HG02759 (cell line): Measurements from ENCODE around the gene MRPL51.
A peak's percentile ranks its signal among the peaks of the same experiment; 100 is the strongest.
"Not testable (repeated sequence)": the region's sequence is repeated elsewhere in the genome, so short reads cannot be mapped to it uniquely, and the experiment has no call there.

Source experiments
- ATAC-seq: cut with Tn5 transposase; IDR thresholded peaks from one replicate; pipeline ENCODE4 v1.9.1; 2021; ENCODE audit warnings: mild to moderate bottlenecking, moderate library complexity; ENCODE audit not compliant: unreplicated experiment

The MRPL51 gene

DNA sequence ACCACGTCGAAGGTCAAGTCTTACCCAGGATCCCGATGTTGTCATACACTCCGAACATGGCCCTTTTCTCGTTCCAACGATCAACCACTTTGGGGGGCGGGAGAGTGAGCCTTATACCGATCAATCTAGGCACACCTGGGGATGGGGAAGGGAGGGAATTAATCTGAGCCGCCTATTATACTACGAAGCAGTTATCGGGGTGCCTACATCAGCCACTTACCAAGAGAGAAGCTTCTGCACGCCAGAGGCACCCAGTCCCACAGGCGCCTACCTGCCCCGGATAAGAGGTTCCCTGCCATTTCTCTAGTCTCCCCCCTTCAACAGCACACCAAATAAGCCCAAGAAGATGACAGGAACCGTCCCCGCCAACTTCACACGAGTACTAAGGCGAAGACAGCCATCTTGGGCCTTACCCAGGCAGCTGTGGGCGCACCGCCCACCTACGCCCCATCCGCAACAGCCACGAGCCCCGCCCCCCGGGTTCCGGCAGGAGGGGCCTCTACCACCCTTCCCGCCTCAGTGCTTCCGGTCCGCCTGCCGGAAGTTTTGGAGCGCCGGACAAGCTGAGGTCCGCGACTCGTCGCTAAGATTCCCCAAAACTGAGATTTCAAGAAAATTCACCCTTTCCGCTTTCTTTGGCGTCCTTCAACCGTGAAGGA, at the start of gene MRPL51:
TSS of gene MRPL51 (minus strand) at position 425 of the 659 bp plus-strand sequence. CDS start at position 299, 126 bp downstream.
- ATAC-seq, result peak; percentile 72

DNA sequence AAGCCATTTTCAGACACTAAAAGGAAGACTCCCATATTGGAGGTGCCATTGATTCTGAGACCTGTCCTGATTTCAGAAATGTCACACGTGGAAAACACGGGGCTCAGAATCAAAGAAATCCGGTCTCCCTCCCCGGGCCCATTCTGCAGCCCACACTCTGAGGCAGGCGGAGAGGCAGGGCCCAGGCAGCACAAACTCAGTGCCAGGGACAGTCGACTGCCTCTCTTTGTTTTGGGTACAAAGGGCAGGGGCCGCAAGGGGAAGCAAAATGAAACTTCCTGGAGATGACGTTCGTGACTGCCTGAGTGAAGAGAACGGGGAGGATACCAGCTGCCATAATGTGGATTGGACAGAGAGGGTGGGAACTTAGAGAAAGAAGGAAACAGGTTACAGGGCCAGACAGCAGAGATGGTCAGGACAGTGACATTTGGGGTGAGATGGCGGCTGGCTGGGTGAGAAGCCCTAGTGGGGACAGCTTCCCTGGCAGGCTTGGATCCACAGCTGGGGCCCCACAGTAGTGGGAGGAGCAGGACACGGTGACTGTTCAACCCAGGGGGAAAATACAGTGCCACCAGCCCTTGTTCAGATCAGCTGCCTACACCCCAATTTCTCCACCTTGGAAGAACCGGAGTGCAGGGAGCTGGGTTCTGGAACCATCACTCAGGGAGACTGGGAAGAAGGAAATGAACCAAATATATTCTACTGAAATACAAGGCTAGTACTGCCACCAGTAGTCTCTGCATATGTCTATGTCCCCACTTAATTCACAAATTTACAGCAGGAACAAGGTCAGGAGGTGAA, 49.3 kb upstream of the MRPL51 start:
- ATAC-seq, result no peak

DNA sequence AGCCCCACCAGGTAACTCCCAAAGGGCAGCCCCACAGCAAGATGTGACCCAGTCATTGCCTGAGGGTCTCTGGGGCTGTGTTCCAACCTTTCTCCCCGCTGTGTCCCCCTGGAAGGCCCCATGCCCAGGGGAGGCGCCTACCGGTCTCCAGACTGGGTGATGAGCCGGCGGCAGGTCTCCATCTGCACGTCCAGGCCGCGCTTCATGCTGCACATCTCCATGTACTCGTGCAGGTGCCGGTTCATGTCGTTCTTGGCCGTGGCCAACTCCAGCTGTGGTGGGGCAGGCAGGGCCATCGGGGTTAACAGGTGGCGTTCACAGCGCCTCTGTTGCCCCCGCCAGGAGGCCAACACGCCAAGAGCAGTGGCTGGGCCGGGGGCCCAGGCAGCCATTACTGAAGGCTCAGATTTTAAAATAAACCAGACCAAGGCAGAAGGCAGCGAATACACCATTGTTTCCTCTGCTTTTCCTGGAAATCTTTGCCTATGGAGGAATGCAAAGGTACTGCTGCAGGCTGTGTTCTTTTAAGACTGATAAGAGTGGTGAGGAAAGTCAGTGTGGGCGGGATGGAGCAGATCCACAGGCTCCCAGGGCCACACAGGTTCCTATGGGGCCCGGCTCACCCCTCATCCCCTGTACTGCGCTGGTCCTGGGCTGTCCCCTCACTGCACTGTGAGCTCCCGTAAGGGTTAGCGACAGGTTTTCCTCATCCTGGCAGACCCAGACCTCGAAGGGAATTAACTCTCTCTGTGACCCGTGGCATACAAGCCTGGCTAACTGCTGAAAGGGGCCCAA, 48.5 kb upstream of the MRPL51 start:
- no peak for ATAC-seq

DNA sequence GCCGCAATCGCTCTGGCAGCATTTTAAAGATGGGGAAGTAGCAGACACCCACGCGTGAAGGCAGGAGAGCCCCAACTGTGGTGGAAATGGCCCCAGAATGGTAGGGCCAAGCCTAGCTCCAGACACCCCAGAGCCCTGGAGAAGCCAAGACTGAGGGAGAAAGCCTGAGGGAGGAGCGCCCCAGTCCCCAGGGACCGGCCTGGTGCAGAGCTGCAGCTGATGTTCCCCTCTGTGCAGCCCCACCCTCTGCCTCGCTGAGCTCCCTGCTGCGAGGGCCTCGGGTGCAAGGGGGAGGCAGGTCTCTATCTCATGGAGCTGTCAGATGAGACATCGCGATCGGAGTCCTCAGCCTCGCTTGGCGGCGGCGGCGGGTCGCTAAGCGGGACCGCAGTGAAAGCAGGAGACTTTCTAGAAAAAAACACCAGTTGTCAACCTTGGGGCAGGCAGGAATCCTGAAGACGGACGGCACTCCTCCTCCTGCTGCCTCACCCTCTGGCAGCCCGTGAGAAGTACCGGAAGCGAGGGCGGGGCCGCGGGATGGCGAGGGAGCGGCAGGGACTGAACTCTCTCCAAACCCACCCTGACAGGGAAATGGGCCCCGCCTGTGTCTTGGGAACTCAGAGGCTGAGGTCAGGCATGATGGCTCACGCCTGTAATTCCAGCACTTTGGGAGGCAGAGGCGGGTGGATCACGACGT, 47.3 kb upstream of the MRPL51 start:
- ATAC-seq, result no peak

DNA sequence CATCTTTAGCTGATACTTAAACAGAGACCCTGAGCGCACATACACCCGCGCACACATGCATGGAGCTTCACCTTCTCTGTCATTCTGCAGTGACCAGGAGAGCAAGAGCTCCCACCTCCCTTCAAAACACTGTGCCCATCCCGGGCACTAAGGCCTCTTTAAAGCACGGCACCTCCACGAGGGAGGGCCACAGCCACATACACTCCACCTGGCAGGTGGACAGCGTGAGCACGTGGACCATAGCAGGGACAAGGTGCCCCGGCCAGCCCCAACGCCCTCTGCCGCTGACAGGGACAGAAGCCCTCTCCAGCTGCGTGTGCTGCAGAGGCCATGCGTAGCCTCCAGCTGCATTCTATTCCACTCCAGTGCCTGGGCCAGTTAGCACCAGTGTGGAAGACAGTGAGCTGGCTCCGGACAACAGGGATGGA, 46.7 kb upstream of the MRPL51 start:
- no peak for ATAC-seq

DNA sequence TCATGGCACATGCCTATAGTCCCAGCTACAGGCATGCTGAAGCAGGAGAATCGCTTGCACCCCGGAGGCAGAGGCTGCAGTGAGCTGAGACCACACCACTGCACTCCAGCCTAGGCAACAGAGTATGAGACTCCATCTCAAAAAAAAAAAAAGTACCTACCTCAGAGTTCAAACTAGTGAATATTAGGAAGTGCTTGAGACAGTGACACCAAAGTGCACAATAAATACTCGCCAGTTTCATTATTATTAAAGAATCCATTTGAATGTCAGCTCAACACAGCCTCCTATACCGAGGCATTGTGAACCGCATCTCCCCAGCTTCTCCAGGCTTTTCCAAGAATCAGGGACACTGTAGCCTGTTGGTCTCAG, 46.2 kb upstream of the MRPL51 start:
- ATAC-seq, result no peak

DNA sequence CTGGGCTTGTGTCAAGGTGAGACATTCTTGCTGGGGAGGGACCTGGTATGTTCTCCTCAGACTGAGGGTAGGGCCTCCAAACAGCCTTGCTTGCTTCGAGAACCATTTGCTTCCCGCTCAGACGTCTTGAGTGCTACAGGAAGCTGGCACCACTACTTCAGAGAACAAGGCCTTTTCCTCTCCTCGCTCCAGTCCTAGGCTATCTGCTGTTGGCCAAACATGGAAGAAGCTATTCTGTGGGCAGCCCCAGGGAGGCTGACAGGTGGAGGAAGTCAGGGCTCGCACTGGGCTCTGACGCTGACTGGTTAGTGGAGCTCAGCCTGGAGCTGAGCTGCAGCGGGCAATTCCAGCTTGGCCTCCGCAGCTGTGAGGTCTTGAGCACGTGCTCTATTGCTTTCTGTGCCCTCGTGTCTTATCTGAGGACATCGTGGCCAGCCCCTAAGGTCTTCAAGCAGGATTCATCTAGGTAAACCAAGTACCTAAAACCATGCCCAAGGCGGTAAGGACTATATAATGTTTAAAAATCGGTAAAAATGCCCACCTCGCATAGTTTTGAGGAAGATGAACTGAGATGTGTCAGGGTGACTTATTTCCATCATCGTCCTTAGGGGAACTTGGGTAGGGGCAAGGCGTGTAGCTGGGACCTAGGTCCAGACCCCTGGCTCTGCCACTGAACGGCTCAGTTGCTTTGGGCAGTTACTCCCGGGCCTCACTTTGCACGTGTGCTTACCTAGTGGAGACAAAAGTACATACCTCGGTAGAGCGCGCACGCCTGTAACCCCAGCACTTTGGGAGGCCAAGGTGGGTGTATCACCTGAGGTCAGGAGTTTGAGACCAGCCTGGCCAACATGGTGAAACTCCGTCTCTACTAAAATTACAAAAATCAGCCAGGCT, 45.6 kb upstream of the MRPL51 start:
- no peak for ATAC-seq

DNA sequence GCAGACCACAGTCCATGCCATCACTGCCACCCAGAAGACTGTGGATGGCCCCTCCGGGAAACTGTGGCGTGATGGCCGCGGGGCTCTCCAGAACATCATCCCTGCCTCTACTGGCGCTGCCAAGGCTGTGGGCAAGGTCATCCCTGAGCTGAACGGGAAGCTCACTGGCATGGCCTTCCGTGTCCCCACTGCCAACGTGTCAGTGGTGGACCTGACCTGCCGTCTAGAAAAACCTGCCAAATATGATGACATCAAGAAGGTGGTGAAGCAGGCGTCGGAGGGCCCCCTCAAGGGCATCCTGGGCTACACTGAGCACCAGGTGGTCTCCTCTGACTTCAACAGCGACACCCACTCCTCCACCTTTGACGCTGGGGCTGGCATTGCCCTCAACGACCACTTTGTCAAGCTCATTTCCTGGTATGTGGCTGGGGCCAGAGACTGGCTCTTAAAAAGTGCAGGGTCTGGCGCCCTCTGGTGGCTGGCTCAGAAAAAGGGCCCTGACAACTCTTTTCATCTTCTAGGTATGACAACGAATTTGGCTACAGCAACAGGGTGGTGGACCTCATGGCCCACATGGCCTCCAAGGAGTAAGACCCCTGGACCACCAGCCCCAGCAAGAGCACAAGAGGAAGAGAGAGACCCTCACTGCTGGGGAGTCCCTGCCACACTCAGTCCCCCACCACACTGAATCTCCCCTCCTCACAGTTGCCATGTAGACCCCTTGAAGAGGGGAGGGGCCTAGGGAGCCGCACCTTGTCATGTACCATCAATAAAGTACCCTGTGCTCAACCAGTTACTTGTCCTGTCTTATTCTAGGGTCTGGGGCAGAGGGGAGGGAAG, 44.7 kb upstream of the MRPL51 start:
- ATAC-seq, result not testable (repeated sequence)

DNA sequence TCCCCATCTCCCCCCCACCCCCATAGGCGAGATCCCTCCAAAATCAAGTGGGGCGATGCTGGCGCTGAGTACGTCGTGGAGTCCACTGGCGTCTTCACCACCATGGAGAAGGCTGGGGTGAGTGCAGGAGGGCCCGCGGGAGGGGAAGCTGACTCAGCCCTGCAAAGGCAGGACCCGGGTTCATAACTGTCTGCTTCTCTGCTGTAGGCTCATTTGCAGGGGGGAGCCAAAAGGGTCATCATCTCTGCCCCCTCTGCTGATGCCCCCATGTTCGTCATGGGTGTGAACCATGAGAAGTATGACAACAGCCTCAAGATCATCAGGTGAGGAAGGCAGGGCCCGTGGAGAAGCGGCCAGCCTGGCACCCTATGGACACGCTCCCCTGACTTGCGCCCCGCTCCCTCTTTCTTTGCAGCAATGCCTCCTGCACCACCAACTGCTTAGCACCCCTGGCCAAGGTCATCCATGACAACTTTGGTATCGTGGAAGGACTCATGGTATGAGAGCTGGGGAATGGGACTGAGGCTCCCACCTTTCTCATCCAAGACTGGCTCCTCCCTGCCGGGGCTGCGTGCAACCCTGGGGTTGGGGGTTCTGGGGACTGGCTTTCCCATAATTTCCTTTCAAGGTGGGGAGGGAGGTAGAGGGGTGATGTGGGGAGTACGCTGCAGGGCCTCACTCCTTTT, 44.0 kb upstream of the MRPL51 start:
- no peak for ATAC-seq

DNA sequence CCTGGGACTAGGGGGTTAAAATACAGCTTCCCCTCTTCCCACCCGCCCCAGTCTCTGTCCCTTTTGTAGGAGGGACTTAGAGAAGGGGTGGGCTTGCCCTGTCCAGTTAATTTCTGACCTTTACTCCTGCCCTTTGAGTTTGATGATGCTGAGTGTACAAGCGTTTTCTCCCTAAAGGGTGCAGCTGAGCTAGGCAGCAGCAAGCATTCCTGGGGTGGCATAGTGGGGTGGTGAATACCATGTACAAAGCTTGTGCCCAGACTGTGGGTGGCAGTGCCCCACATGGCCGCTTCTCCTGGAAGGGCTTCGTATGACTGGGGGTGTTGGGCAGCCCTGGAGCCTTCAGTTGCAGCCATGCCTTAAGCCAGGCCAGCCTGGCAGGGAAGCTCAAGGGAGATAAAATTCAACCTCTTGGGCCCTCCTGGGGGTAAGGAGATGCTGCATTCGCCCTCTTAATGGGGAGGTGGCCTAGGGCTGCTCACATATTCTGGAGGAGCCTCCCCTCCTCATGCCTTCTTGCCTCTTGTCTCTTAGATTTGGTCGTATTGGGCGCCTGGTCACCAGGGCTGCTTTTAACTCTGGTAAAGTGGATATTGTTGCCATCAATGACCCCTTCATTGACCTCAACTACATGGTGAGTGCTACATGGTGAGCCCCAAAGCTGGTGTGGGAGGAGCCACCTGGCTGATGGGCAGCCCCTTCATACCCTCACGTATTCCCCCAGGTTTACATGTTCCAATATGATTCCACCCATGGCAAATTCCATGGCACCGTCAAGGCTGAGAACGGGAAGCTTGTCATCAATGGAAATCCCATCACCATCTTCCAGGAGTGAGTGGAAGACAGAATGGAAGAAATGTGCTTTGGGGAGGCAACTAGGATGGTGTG, 43.1 kb upstream of the MRPL51 start:
- no peak for ATAC-seq

DNA sequence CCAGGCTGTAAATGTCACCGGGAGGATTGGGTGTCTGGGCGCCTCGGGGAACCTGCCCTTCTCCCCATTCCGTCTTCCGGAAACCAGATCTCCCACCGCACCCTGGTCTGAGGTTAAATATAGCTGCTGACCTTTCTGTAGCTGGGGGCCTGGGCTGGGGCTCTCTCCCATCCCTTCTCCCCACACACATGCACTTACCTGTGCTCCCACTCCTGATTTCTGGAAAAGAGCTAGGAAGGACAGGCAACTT, 42.6 kb upstream of the MRPL51 start:
- ATAC-seq, result no peak

DNA sequence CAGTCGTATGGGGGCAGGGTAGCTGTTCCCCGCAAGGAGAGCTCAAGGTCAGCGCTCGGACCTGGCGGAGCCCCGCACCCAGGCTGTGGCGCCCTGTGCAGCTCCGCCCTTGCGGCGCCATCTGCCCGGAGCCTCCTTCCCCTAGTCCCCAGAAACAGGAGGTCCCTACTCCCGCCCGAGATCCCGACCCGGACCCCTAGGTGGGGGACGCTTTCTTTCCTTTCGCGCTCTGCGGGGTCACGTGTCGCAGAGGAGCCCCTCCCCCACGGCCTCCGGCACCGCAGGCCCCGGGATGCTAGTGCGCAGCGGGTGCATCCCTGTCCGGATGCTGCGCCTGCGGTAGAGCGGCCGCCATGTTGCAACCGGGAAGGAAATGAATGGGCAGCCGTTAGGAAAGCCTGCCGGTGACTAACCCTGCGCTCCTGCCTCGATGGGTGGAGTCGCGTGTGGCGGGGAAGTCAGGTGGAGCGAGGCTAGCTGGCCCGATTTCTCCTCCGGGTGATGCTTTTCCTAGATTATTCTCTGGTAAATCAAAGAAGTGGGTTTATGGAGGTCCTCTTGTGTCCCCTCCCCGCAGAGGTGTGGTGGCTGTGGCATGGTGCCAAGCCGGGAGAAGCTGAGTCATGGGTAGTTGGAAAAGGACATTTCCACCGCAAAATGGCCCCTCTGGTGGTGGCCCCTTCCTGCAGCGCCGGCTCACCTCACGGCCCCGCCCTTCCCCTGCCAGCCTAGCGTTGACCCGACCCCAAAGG, 42.1 kb upstream of the MRPL51 start:
- peak; percentile 4 for ATAC-seq

DNA sequence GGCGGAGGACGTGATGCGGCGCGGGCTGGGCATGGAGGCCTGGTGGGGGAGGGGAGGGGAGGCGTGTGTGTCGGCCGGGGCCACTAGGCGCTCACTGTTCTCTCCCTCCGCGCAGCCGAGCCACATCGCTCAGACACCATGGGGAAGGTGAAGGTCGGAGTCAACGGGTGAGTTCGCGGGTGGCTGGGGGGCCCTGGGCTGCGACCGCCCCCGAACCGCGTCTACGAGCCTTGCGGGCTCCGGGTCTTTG, 41.6 kb upstream of the MRPL51 start:
- no peak for ATAC-seq

DNA sequence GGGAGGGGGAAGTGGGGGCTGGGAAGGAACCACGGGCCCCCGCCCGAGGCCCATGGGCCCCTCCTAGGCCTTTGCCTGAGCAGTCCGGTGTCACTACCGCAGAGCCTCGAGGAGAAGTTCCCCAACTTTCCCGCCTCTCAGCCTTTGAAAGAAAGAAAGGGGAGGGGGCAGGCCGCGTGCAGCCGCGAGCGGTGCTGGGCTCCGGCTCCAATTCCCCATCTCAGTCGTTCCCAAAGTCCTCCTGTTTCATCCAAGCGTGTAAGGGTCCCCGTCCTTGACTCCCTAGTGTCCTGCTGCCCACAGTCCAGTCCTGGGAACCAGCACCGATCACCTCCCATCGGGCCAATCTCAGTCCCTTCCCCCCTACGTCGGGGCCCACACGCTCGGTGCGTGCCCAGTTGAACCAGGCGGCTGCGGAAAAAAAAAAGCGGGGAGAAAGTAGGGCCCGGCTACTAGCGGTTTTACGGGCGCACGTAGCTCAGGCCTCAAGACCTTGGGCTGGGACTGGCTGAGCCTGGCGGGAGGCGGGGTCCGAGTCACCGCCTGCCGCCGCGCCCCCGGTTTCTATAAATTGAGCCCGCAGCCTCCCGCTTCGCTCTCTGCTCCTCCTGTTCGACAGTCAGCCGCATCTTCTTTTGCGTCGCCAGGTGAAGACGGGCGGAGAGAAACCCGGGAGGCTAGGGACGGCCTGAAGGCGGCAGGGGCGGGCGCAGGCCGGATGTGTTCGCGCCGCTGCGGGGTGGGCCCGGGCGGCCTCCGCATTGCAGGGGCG, 41.0 kb upstream of the MRPL51 start, which contains the start of gene GAPDH:
TSS of gene GAPDH (plus strand) at position 595 of the 772 bp plus-strand sequence. CDS start 316 bp downstream, outside the sequence.
- ATAC-seq, result peak; percentile 69

DNA sequence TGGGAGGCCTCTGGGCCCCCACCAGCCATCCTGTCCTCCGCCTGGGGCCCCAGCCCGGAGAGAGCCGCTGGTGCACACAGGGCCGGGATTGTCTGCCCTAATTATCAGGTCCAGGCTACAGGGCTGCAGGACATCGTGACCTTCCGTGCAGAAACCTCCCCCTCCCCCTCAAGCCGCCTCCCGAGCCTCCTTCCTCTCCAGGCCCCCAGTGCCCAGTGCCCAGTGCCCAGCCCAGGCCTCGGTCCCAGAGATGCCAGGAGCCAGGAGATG, 40.5 kb upstream of the MRPL51 start:
- ATAC-seq, result peak; percentile 7

DNA sequence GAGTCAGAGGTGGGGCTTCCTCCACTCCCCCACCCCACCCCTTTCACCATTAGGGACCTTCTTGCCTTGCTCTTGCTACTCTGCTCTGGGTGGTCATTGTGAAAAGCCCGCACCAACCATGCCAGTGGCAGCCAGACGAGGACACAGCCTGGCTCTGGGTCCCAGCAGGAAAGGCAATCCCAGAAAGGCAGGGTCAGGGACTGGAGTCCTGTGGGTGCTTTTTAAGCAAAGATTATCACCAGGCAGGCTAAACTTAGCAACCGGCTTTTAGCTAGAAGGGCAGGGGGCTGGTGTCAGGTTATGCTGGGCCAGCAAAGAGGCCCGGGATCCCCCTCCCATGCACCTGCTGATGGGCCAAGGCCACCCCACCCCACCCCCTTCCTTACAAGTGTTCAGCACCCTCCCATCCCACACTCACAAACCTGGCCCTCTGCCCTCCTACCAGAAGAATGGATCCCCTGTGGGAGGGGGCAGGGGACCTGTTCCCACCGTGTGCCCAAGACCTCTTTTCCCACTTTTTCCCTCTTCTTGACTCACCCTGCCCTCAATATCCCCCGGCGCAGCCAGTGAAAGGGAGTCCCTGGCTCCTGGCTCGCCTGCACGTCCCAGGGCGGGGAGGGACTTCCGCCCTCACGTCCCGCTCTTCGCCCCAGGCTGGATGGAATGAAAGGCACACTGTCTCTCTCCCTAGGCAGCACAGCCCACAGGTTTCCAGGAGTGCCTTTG, 40.0 kb upstream of the MRPL51 start:
- ATAC-seq, result peak; percentile 16
